Suppressor macrophage treated with lipopolysaccharide for 1 hour (primary cell): ENCODE results near the gene HOGA1.

Experiments used
- DNase-seq, 3 donors: peaks; one replicate each; pipeline ENCODE4 v3.0.0-alpha.2; 2020 to 2022

The HOGA1 gene

DNA sequence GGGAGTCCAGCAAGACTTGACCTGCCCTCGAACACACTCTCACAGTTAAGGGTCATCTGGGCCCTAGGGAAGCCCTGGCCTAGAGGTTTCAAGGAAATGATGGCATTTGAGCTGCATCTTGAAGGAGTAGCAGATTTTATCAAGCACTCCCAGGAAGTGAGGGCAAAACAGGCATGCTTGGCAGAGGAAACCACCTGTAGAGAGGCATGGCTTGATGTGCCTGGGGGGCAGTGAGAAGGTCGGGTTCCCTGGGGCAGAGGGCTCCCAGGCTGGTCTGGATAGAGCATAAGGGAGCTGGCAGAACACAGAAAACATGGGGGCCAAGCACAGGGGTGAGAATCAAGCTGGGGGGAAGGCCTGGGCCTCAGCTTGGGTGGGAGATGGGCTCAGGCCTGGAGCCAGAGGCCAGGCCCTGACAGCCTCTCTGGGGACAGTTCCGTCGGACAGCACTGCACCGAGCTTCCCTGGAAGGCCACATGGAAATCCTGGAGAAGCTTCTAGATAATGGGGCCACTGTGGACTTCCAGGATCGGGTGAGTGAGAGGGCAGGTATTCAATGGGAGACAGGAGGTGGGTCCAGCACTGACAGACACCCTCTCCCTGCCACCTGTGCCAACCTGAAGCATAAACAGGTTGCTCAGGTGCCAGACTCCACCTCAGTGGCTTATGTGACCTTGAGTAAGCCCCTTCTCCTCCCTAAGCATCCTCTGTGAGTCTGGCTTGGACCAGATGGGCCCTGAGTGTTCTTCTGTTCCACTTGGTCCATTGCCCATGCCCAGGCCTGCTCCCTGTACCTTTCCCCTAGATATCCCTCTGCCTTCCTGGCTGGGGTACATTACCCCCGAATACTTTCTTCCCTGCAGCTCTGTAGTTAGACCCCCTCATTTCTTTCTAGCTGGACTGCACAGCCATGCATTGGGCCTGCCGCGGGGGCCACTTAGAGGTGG lies 3.5 kb upstream of the HOGA1 start:
- DNase-seq, result no peak

DNA sequence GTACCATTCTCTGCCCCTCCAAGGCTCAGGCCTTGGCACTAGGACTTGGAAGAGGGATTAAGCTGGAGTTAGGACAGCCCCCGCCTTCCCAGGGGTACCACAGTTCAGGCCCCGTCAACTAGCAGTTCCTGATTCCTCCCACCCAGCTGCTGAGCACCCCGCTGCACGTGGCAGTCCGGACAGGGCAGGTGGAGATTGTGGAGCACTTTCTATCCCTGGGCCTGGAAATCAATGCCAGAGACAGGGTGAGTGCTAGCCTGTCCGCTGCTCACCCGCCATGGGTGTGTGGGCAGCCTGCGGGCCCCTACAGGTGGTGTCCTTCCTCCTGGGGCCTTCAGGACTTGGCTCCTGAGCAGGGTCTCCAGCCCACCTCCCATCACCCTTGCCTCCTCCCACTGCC lies 2.0 kb upstream of the HOGA1 start:
- no peak for DNase-seq

GRCh38 chr10:97583476-97583875 lies 713 bp upstream of the HOGA1 start:
- DNase-seq, result no peak

- no peak for DNase-seq
Observed at GRCh38 chr10:97584798-97585438, 729 bp downstream of the HOGA1 start.

GRCh38 chr10:97585439-97585811 lies 1.2 kb downstream of the HOGA1 start:
- no peak for DNase-seq

DNA sequence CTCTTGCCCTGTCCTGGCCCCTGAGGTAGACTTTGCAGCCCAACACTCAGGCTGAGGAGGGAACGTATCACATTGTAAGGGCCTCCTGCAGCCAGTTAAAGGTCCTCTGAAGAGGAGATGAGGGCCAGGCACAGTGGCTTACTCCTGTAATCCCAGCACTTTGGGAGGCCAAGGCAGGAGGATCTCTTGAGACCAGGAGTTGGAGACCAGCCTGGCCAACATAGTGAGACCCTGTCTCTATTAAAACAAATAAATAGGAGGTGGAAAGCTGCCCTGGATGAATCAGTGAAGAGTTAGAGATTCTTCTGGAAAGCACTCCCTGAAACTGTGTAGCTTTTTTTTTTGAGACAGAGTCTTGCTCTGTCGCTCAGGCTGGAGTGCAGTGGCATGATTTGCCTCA lies 3.0 kb downstream of the HOGA1 start:
- no peak for DNase-seq

GRCh38 chr10:97589479-97589878 lies 5.3 kb downstream of the HOGA1 start, which contains the start of gene C10orf62:
Gene C10orf62 (plus strand): TSS chr10:97589721. CDS start chr10:97589898, 177 bp downstream.
- DNase-seq, result no peak

GRCh38 chr10:97590082-97590747 lies 6.0 kb downstream of the HOGA1 start:
- no peak for DNase-seq

- no peak for DNase-seq
Observed at GRCh38 chr10:97590748-97591495, 6.7 kb downstream of the HOGA1 start.

- DNase-seq, result no peak
Observed at GRCh38 chr10:97593421-97593820, 9.2 kb downstream of the HOGA1 start.

- peak; percentile 64 to 76 (median 71) for DNase-seq
Observed at GRCh38 chr10:97596101-97597082, 12.2 kb downstream of the HOGA1 start.

DNA sequence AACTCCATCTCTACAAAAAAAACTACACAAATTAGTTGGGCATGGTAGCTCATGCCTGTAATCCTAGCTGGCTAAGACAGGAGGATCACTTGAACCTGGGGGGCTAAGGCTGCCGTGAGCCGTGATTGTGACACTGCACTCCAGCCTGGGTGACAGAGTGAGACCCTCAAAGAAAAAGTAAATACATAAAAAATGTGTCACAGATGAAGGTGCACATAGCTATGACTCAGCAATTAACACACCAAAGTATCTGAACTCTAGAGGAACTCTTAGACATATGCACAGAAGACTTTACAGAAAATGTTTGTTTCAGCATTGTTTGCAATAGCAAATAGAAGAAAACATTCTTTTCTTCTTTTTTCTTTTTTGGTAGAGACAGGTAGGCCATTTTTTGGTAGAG lies 13.6 kb downstream of the HOGA1 start:
- DNase-seq, result no peak

- no peak for DNase-seq
Observed at GRCh38 chr10:97598407-97599271, 14.4 kb downstream of the HOGA1 start.

GRCh38 chr10:97599272-97599619 lies 15.1 kb downstream of the HOGA1 start:
- DNase-seq, result no peak

- no peak for DNase-seq
Observed at GRCh38 chr10:97600616-97601015, 16.4 kb downstream of the HOGA1 start.

- DNase-seq, result no peak
Observed at GRCh38 chr10:97601268-97602215, 17.4 kb downstream of the HOGA1 start.

DNA sequence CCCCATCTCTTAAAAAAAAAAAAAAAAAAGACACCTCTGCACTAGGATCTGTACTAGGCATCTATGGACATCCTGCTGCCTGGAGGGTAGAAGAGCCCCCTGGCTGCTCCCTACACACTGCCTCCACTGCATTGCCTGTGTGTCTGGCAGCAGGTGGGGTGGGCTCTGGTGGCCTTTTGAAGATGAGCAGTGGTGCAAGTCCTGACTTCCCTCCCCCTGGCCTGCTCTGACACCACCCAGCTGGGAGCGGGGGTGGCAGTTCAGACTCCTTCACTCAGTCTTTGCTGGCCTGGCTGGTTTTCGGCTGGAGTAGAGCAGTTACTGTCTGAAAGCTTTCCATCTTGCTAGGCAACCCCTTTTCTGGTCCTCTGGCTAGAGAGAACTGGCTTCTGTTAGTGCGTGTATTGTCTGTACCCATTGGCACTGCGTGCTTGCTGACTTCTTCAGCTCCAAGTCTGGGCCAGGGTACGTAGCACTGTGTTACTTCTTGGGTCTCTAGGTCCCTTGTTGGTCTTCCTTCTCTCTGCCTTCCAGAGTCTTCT lies 23.0 kb downstream of the HOGA1 start:
- DNase-seq, result no peak

DNA sequence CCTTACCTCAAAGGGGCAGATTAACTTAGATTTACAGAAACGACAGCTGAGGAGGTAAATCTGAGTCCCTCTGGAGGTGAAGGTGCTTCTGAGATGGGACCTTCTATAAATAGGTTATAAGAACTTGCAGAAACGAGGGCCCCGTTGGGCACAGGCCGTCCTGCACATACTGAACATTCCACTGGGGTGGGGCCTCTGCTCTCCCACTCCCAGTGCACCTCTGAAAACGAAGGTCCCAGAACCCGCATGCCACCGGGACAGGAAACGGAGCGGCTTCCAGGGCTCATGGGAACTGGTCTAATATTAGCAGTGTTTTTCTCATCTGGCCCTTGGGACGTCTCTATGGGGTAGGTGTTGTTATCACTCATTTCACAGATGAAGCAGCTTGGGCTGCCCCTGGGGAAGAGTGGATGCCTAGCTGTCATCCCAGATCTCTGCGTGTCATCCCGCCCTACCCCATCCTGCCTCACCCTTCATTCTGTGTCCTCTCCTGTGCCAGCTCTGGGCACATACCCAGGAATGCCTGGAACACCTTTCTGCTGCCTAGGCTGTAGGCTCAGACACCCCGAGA lies 24.9 kb downstream of the HOGA1 start:
- no peak for DNase-seq

DNA sequence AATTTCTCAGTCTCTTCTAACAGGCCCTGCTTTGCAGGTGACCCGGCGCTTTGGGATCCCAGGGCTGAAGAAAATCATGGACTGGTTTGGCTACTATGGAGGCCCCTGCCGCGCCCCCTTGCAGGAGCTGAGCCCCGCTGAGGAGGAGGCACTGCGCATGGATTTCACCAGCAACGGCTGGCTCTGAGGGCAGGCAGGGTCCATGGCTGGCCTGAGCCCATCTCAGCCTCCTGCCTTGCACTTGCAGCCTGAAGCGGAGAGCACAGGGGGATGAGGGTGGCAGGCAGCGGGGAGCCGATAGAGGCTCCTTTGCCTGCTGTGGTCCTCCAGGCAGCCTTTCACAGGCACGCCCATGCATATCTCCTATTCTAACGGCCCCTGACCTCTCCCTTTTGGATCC lies 27.3 kb downstream of the HOGA1 start:
- DNase-seq, result no peak
